ENCODE measurements around the gene USF2.
"Not testable (repeated sequence)": the region's sequence is repeated elsewhere in the genome, so short reads cannot be mapped to it uniquely, and the experiment has no call there.

USF2 gene, protein sequence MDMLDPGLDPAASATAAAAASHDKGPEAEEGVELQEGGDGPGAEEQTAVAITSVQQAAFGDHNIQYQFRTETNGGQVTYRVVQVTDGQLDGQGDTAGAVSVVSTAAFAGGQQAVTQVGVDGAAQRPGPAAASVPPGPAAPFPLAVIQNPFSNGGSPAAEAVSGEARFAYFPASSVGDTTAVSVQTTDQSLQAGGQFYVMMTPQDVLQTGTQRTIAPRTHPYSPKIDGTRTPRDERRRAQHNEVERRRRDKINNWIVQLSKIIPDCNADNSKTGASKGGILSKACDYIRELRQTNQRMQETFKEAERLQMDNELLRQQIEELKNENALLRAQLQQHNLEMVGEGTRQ

DNA sequence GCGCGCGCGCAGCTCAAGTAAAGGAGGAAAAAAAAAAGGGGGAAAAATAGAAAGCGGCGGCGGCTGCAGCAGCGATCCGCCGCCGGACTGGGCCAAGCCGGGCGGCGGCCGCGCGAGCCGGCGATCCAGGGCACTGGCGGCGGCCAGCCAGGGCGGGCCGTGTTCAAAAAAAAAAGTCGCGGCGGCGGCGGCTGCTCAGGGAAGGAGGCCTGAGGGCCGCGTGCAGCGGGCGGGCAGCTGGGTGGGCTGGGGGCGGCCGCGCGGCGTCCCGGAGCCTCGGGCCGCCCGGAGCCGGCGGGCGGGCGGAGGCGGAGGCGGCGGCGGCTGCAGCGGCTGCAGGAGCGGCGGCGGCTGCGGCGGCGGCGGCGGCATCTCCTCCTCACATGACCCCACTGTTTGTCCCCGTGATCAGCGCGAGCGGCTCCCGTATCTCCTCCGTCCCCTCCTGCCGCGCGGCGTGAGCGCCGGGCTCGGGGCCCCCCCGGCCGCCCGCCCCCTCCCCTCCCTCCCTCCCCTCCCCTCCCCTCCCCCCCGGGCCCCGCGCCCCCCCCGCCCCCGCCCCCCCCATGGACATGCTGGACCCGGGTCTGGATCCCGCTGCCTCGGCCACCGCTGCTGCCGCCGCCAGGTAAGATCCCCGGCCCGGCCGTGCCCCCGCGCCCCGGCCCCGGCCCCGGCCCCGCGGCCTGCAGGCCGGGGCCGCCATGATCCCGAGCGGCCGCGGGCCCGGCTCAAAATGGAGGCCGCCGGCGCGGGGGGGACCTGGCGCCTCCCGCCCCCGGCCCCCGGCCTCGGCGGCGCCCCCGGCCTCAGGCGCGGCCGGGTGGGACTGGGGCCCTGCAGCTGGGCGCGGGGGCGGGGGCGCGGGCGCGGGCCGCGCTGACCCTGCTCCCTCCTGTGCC lies at the start of gene USF2:
Gene USF2, plus strand, starts transcription at position 427 of the 902 bp plus-strand sequence. Its CDS starts 140 bp downstream, at position 567.
- DNase-seq (ENCODE audit: extremely low spot score, insufficient read length, low read depth) (no peak), FAIRE-seq (no peak)

DNA sequence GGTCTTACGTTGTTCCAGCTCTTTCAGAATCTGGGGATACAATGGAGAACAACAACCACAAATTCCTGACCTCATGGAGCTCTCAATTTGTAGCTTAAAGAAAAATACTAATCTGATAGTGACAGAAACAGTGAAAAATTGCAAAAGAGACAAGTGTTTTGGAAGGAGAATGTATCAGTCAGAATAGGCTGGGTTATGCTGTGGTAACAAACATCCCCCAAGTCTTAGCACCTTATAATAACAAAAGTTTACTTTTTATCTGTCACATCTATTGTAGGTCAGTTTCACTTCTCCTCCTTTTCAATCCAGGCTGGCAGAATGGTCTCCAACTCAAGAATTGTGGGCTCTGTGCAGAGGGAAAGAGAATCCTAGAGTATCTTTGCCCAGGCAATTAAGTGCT lies 49.8 kb upstream of the USF2 start:
- no peak for FAIRE-seq
- no peak for DNase-seq (ENCODE audit: extremely low spot score, insufficient read length, low read depth)

DNA sequence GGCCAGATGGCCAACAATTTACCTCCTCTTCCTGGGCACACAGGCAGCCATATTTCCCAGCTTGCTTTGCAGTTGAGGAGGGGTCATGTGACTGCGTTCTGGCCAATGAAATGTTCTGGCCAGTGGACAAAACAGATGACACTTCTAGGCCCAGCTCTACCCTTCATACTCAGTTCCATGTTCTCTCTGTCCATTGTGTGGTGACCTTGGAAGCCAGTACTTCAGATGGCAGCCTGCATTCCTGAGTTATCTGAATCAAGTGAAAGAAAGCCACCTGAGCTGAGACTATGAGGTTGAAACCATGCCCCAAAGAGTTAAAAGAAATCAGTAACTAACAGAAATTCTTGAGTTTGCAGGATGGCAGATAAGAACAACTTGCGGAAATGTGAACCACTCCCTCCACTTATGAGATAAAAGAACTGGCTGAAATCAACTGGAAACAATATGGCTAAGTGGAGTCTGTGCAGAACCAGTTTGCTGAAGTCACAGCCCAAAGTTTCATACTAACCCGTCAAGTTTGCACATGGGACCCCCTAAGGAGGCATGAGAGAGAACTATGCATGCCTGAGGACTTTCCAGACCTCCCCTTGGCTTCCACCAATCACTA lies 48.3 kb upstream of the USF2 start:
- FAIRE-seq (no peak), DNase-seq (ENCODE audit: extremely low spot score, insufficient read length, low read depth) (no peak)

DNA sequence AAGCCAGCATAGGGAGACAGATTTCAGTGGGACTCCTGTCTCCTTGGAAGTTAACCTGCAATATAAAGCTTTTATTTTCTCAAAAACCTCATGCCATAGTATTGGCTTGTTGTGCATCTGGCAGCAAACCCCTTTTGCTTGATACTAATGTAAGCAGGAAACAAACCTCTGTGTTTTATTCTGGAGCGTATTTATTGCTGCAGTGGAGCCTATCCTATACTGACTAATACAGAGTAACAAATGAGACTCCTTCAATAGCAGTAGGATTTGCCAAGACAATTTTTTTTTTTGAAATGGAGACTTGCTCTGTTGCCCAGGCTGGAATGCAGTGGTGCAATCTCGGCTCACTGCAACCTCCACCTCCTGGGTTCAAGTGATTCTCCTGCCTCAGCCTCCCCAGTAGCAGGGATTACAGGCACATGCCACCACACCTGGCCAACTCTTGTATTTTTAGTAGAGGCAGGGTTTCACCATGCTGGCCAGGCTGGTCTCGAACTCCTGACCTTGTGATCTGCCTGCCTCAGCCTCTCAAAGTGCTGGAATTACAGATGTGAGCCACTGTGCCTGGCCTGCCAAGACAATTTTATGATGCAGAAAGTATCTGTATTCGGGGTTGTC lies 47.7 kb upstream of the USF2 start:
- not testable (repeated sequence) for FAIRE-seq; DNase-seq (ENCODE audit: extremely low spot score, insufficient read length, low read depth)

DNA sequence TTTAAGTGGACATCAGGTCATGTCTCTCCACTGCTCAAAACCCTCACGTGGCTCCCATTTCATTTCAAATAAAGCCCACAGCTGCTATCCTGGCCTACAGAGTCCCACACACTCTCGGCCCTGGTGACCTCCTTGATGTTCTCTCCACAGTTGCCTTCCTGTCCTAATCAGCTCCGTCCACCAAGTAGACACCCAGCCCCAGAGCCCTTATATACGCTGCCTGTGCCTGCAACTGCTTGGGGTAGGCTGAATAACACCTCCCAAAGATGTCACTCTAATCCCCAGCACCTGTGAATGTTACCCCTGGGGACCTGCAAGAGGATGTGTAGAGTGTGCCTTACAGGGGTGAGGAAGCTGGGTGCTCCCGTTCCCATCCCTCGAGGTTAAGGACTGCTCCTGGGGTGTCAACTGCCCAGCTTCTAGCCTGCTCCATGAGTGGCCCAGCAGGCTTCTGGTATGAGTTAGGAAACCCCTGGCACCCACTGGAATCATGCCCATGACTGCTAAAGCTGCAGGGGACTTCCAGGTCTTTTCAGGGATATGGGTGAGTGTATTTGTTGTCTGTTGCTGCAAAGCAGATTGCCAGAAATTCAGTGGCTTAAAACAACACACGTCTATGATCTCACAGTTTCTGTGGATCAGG lies 46.3 kb upstream of the USF2 start:
- no peak for FAIRE-seq
- no peak for DNase-seq (ENCODE audit: extremely low spot score, insufficient read length, low read depth)

DNA sequence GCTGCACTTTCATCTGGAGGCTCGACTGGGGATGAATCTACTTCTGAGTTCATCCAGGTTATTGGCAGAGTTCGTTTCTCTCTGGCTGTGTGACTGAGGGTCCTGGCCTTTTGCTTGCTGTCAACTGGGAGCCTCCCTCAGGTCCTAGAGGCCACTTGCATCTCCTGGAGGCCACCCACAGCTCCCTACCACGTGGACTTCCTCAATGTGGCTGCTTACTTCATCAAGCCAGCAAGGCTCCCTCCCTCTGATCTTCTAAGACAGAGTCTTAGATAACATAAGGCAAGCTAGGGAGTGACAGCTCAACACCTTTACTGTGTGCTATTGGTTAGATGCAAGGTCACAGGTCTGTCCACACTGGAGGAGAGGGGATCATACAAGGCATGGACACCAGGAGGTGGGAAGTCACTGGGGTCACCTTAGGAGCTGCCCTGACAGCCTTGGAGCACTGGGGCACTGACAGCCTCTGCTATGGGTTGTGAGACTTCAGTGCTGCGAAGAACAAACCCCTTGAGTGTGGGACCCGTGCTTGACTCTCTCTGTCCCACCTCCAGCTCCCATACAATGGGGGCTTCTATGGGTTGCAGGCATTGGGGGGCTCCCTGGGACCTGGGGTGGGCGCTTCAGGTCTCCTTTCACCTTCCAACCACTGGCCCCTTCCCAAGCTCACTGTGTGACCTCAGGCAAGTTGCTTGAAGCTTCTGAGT lies 45.5 kb upstream of the USF2 start:
- FAIRE-seq (no peak), DNase-seq (ENCODE audit: extremely low spot score, insufficient read length, low read depth) (no peak)

DNA sequence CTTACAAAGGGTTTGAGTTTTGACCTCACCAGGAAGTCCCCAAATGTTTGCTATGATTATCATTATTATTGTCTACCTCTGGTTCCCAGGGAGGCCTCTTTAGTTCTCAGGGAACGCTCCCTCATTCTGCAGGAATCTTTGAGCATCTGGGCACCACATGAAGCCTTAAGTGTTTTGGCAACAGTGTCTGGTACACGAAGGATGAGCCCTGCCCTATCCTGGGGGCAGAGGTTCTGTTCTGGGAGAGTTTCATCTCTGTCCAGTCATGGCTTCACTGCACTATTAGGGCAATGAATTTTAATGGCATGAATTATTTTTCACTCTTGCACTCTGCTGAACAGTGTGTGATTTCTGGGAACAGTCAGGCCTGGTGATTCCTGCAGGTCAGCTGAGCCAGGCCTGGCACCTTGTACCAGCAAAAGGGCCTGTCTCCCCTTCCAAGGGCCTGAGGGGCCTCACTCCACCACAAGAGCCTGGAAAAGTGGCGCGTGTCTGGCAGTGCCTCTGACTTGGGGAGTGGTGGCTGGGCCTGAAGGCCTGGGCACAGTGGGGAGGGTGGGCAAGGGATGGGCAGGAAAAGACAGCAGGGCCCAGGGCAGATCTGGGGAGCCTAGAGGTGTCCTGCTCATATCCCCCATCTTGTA lies 44.8 kb upstream of the USF2 start:
- FAIRE-seq: no peak
- DNase-seq (ENCODE audit: extremely low spot score, insufficient read length, low read depth): no peak

DNA sequence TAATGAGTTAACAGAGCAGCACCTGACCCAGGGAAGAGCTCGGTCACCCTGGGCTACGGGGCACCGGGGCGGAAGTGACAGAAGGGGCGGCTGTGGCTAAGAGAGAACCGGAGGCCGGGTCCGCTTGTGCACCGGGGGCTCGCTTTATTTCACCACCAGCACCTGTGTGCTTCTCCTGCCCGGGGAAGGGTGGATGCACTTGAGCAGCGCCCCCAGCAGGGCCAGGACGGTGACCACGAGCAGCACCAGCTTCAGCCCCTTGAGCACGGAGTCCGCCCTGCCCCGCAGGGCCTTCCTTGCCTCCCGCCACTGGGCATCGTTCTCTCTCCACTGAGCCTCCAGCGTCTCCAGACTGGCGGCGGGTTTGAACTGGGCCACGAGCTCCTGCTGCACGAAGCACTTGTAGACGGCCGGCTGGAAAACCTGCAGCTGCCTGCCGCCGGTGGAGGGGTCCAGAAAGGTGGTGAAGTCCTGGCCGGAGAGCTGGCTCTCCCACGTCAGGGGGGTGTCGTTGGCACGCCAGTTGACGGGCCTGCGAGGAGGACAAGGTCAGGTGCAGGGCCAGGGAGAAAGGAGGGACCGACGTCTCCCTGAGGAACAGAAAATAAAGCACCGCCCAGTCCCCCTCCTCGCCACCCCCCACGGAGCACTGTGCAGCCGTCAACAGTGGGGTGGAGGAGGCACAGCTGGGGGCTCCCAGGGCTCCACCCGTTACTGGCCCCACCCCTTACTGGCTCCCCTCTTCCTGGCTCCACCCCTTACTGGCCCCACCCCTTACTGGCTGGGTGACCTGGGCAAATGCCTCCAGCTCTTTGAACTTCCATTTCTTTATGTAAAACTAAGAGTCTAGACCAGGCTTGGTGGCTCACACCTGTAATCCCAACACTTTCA lies 43.8 kb upstream of the USF2 start:
- DNase-seq (ENCODE audit: extremely low spot score, insufficient read length, low read depth): no peak
- FAIRE-seq: no peak

DNA sequence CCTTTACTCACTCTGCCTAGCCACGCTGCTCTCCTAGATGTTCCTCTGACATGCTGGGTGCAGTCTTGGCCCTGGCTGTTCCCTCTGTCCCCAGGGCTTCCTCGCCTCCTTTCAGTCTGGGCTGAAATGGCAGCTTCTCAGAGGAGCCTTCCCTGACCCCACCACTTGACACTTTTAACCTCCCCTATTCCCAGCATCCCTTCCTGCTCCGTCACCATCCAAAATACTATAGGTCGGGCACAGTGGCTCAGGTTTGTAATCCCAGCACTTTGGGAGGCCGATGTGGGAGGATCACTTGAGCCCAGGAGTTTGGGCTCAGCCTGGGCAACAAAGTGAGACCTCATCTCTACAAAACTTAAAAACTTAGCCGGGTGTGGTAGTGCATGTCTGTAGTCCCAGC lies 42.8 kb upstream of the USF2 start:
- FAIRE-seq (no peak), DNase-seq (ENCODE audit: extremely low spot score, insufficient read length, low read depth) (no peak)

DNA sequence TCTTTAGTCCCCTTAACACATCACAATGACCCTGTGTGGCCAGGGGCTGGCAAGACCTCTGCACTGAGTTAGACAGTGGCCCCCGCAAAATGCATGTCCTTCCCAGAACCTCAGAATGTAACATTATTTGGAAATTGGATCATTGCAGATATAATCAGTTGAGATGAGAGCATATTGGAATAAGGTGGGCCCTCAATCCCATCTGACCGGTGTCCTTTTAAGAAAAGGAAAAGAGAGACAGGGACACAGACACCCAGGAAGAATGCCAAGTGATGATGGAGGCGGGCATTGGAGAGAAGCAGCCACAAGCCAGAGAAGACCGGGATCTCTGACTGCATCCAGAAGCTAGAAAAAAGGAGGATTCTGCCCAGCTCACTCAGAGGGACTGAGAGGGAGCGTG lies 42.0 kb upstream of the USF2 start:
- FAIRE-seq (no peak), DNase-seq (ENCODE audit: extremely low spot score, insufficient read length, low read depth) (no peak)

DNA sequence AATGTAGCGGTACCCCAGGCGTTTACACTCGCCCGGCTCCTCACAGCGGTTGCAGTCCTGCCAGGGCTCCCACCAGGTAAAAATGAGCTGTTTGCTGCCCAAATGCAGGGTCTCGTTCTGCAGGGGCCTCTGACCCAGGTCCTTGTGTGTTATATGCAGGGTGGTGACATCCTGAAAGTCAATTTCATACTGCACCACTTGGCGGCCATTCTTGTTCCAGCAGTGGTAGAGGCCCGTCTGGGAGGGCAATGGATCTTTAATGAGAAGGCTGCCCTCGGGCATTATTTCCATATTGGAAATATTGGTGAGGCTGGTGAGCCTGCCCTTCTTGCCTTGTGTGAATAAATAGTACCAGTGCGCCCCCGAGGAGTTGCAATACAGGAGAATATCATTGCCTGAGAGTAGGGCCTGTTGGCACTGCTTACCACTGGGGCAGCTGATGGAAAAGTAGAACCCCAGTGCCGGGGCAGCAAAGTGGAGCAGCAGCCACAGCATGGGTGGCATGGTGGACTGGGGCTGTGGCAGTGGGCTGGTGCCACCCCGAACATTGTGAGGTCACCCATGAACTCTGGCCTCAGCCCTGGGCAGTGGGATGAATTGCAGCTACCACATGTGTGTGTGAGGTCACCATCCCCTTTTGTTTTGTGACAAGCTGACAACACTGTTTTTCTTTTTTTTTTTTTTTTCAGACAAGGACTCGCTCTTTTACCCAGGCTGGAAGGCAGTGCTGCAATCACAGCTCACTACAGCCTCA lies 40.4 kb upstream of the USF2 start, which contains the start of gene FAM187B:
Gene FAM187B, minus strand, starts transcription at position 563 of the 754 bp plus-strand sequence. Its CDS starts 59 bp downstream, at position 504.
- DNase-seq (ENCODE audit: extremely low spot score, insufficient read length, low read depth): no peak
- no peak for FAIRE-seq

DNA sequence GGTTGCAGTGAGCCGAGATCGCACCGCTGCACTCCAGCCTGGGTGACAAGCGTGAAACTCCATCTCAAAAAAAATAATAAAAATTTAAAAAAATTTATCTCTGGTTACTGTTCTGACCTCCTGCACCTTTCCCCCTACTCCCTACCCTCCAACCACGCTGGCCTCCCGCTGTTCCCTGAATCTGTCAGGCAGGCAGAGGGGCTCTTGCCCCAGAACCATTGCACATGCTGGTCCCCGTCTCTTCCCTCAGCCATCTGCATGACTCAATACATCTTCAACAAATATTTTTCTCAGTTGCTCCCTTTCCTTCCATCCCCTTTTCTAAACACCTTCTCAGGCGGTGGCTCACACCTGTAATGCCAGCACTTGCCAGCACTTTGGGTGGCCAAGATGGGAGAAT lies 39.2 kb upstream of the USF2 start:
- DNase-seq (ENCODE audit: extremely low spot score, insufficient read length, low read depth) (no peak), FAIRE-seq (no peak)

DNA sequence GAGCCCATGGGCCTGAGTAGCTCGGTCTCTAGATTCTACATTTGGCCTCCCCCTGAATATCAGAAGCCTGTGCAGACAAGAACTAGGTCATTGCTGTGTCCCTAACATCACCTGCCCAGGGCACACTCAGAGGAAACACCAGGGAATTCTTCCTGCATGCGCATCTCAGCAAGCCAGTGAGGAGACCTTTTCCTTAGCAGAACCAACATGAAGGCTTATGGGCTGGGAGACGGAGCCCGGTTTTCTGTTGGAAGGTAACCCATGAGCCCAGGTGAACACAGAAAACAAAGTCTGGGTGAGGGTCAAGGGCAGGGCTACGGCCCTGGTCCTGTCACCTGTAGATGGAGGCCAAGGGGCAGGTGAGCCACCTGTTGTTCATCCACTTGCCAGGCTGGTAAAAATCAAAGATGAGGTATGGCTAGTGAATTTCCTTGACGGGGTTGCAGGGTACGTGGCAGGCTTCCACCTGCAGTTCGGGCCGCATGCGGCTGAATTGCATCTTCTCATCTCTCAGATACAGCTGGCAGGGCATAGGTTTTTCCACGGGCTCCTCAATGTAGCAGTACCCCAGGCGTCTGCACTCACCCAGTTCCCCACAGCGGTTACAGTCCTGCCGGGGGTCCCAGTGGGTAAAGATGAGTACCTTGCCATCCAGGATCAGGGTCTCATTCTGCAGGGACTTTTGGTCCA lies 36.7 kb upstream of the USF2 start:
- FAIRE-seq (no peak), DNase-seq (ENCODE audit: extremely low spot score, insufficient read length, low read depth) (no peak)

DNA sequence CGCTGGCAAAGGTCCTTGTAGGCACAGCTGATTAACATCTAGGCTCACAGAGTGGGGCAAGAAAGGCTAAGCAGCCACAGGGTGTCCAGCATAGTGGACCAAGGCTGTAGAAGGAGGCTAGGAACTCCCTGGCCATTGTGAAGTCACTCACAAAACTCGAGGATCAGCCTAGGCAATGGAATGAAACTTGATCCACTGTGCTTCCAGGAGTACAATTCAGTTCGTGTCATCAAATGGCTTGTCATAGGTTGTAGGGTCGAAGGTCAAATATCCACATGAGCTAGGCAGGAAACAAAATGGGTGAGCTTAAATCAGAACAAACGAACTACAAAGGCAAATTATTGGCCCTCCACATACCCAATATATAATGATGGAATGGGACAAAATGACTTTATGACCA lies 35.9 kb upstream of the USF2 start:
- FAIRE-seq (no peak), DNase-seq (ENCODE audit: extremely low spot score, insufficient read length, low read depth) (no peak)

DNA sequence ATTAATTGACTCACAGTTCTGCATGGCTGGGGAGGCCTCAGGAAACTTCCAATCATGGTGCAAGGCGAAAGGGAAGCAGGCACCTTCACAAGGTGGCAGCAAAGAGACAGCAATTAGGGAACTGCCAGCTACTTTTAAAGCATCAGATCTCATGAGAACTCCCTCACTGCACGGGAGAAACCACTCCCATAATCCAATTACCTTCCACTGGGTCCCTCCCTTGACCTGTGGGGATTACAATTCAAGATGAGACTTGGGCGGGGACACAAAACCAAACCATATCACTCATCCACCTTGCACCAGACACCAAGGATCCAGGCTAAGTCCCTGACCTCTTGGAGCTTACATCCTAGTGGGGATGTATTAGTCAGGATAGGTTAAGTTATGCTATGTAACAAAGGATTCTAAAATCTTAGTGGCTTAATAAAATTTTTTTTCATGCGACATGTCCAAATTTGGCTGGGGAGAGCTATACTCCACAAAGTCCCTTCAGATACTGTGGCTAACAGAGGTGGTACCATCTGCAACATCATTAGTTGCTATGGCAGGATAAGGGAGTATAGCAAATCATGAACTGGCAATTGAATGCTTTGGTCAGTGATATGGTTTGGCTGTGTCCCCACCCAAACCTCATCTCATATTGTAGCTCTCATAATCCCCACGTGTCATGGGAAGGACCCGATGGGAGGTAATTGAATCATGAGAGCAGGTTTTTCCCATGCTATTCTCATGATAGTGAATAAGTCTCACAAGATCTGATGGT lies 31.9 kb upstream of the USF2 start:
- DNase-seq (ENCODE audit: extremely low spot score, insufficient read length, low read depth) (no peak), FAIRE-seq (no peak)

DNA sequence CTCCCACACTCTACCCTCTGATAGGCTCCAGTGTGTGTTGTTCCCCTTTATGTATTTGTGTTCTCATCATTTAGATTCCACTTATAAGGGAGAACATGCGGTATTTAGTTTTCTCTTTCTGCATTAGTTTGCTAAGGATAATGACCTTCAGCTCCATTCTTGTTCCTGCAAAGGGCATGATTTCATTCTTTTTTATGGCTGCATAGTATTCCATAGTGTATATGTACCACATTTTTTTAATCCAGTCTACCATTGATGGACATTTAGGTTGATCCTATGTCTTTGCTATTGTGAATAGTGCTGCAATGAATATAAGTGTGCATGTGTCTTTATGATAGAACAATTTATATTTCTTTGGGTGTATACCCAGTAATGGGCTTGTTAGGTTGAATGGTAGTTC lies 29.2 kb upstream of the USF2 start:
- not testable (repeated sequence) for DNase-seq (ENCODE audit: extremely low spot score, insufficient read length, low read depth); FAIRE-seq

Data from GM18507 (cell line).